Endodermal cell (in vitro differentiated cells): ENCODE measurements around the gene ABCC12. TPM values are rescaled to one million over a fixed set of nuclear protein-coding genes. Genes with fewer than 3 reads are reported as not detected.

Experiments used
- DNase-seq: peaks from one replicate; pipeline ENCODE4 v3.0.0-alpha.2; 2017
- H3K27ac ChIP-seq: 2 replicates; pipeline ENCODE4 v1.5.1; 2013; ENCODE audit warnings: mild to moderate bottlenecking, low read depth, low read length, moderate library complexity
- H3K27me3 ChIP-seq: 2 replicates; pipeline ENCODE4 v1.6.1; 2013; ENCODE audit warnings: mild to moderate bottlenecking, low read length, moderate library complexity; ENCODE audit not compliant: insufficient read depth, control insufficient read depth, poor library complexity, severe bottlenecking
- H3K36me3 ChIP-seq: 2 replicates; pipeline ENCODE4 v1.7.0; 2013; ENCODE audit warnings: mild to moderate bottlenecking, low read length, moderate library complexity; ENCODE audit not compliant: control insufficient read depth, insufficient read depth
- H3K4me1 ChIP-seq: one replicate; pipeline ENCODE4 v1.7.0; 2013; ENCODE audit warnings: low read length; ENCODE audit not compliant: control insufficient read depth, insufficient read depth
- H3K4me3 ChIP-seq: 2 replicates; pipeline ENCODE4 v1.5.1; 2013; ENCODE audit warnings: mild to moderate bottlenecking, low read length, moderate library complexity
- H3K9ac ChIP-seq: 2 replicates; pipeline ENCODE4 v1.6.1; 2013; ENCODE audit warnings: mild to moderate bottlenecking, low read length, moderate library complexity; ENCODE audit not compliant: poor library complexity, severe bottlenecking; ENCODE audit errors: extremely low read depth
- H3K9me3 ChIP-seq: 2 replicates; pipeline ENCODE4 v1.6.1; 2013; ENCODE audit warnings: mild to moderate bottlenecking, low read length, moderate library complexity; ENCODE audit not compliant: control insufficient read depth
- H3K27ac Mint-ChIP-seq: 2 replicates; pipeline ENCODE4 v1.8.0; 2020; ENCODE audit warnings: mixed read lengths
- H3K27me3 Mint-ChIP-seq: 2 replicates; pipeline ENCODE4 v1.8.0; 2021; ENCODE audit warnings: mild to moderate bottlenecking, mixed read lengths; ENCODE audit not compliant: insufficient read depth
- H3K36me3 Mint-ChIP-seq: 2 replicates; pipeline ENCODE4 v1.8.0; 2020; ENCODE audit warnings: low read depth, mixed read lengths
- H3K4me1 Mint-ChIP-seq: 2 replicates; pipeline ENCODE4 v1.8.0; 2020; ENCODE audit warnings: mixed read lengths
- H3K4me3 Mint-ChIP-seq: 2 replicates; pipeline ENCODE4 v1.8.0; 2020; ENCODE audit warnings: mild to moderate bottlenecking, moderate library complexity, mixed read lengths
- H3K9me3 Mint-ChIP-seq: 2 replicates; pipeline ENCODE4 v1.8.0; 2020; ENCODE audit warnings: mild to moderate bottlenecking, mixed read lengths
- CTCF ChIP-seq: fragments of 200-600 bp; sonication (generic); conservative IDR thresholded peaks from 2 replicates; pipeline ENCODE4 v1.5.0; 2021; ENCODE audit warnings: antibody characterized with exemption, mild to moderate bottlenecking
- WGBS, 2 experiments: methylation state at CpG; one replicate each; pipeline versions ENCODE4 v1.1.5 to v1.1.7; 2013; ENCODE audit warnings: missing lambda C conversion rate in 2 of 2, mixed read lengths in 1 of 2; ENCODE audit not compliant: insufficient coverage in 1 of 2, insufficient read length in 1 of 2; 5-methylcytosine and 5-hydroxymethylcytosine counted together
- total RNA-seq, 2 donors: library from RNA; stranded (reverse); fragmentation: NEBNext Ultra II Directional in 1 of 2; extraction: Animal tissue kit (Norgen Biotek cat#: 25700) in 1 of 2; gene quantifications; 2 replicates in 1 of 2; 3 replicates in 1 of 2; pipeline ENCODE4 v1.2.1, GENCODE V29; 2021

The ABCC12 gene
- total RNA-seq, 2 donors from 2014 or later = 0.35 to 1.2 TPM

DNA sequence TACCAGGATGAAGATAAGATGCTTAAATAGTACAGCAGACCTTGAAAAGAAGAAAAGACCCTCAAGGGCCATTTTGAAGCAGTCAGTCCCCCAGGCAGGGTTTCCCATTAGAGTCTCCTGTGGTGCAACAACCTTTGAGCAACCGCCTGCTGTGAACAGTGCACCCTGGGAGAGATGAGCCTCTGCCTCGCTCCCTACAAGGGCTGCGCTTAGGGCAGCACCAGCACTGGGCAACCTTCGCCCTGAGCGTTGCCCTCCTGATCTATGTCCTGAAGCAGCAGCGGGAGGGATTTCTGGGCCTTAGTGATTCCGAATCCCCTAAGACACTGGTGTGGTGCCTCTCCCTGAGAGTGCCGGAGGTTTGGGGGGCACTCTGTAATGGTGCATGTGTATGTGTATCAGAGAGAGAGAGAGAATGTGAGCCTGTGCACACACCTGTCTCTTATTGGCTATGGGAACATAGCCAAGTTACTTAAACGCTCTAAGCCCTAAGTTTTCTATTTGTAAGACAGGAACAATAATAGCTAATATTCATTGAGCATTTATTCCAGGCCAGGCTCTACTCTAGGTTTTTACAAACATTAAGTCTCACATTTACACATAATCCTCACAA is 25.2 kb upstream of the ABCC12 start:
- Mint-ChIP-seq H3K4me3 (no peak overlapping the region), H3K9me3 (no peaks in the 10 kb centered on the region), H3K36me3 (no peaks in the 10 kb centered on the region), H3K4me1 (peaks cover 4% of the 10 kb centered on the region), H3K27me3 (no peaks in the 10 kb centered on the region), H3K27ac (no peak overlapping the region)
- no peak overlapping the region for H3K27ac ChIP-seq
- H3K9me3 ChIP-seq = no peaks in the 10 kb centered on the region
- WGBS, 2 experiments = 87 to 98% methylated on average over 7 to 9 of the region's 9 CpGs
- H3K4me1 ChIP-seq = no peaks in the 10 kb centered on the region
- no peak overlapping the region for H3K4me3 ChIP-seq
- H3K9ac ChIP-seq = no peak overlapping the region
- no peak for DNase-seq
- TF ChIP-seq CTCF = no peak
- no peaks in the 10 kb centered on the region for H3K36me3 ChIP-seq
- H3K27me3 ChIP-seq = no peaks in the 10 kb centered on the region

DNA sequence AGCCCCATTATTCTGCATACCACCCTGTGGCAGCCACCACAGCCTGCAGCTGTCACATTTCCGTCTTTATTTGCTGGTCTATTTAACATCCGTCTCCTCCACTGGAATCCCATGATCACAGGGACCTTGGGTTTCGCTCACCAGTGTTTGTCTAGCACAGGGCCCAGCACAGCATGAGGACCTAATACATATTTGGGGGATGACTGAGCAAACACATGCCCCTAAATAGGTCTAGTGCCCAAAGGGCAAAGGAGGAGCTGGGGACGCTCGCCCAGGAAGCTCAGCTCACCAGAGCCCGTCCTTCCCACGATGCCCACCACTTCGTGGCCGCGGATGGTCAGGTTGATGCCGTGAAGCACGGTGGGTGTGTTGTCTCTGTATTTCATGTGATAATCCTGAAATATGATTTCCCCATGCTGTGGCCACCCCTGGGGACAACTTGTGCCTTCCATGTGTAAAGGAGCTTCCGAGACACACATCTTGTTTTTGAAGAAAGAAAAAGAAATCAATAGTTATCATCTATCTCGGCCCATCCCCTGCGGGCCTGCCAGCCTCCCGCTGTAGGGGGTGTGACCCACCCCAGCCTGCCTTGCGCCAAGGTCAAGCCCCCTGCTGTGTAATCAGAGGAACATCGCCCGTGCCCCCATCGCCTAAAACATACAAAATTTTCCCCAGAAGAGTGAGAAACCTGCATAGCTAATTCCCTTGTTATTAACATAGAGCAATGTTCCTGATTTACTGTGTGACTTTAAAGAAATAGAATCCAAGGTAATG is 21.0 kb upstream of the ABCC12 start:
- WGBS, 2 experiments = 91 to 97% methylated on average over 12 to 20 of the region's 20 CpGs
- no peaks in the 10 kb centered on the region for H3K4me1 ChIP-seq
- no peaks in the 10 kb centered on the region for H3K36me3 Mint-ChIP-seq
- no peak overlapping the region for H3K27ac ChIP-seq
- no peaks in the 10 kb centered on the region for H3K27me3 Mint-ChIP-seq
- no peaks in the 10 kb centered on the region for H3K36me3 ChIP-seq
- no peaks in the 10 kb centered on the region for H3K9me3 Mint-ChIP-seq
- H3K4me3 Mint-ChIP-seq = no peak overlapping the region
- H3K27ac Mint-ChIP-seq = no peak overlapping the region
- no peak for TF ChIP-seq CTCF
- peaks cover 4% of the 10 kb centered on the region for H3K4me1 Mint-ChIP-seq
- no peaks in the 10 kb centered on the region for H3K9me3 ChIP-seq
- H3K27me3 ChIP-seq = no peaks in the 10 kb centered on the region
- DNase-seq = no peak
- no peak overlapping the region for H3K4me3 ChIP-seq
- no peak overlapping the region for H3K9ac ChIP-seq

DNA sequence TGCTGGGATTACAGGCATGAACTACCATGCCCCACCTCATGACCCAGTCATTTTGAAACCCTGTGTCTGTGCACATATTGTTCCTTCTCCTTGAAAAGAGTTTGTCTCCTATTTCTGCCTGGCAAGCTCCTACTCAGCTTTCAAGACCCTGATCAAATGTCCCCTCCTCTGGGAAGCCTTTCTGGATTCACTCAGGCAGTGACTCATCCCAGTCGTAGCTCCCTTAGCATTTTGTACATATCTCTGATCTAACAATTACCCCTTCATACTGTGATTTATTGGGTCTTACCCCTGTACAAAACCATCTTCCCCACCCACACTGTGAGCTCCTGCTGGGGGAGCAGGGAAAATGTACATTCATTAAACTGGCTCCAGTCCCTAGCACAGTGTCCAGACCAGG is 18.1 kb upstream of the ABCC12 start:
- no peak for DNase-seq
- H3K36me3 ChIP-seq = no peaks in the 10 kb centered on the region
- H3K4me3 ChIP-seq = no peak overlapping the region
- H3K27me3 ChIP-seq = no peaks in the 10 kb centered on the region
- H3K4me3 Mint-ChIP-seq = no peak overlapping the region
- TF ChIP-seq CTCF = no peak
- no peaks in the 10 kb centered on the region for H3K36me3 Mint-ChIP-seq
- no peaks in the 10 kb centered on the region for H3K27me3 Mint-ChIP-seq
- H3K4me1 Mint-ChIP-seq = peaks cover 4% of the 10 kb centered on the region
- H3K9ac ChIP-seq = no peak overlapping the region
- no peaks in the 10 kb centered on the region for H3K9me3 Mint-ChIP-seq
- H3K27ac ChIP-seq = no peak overlapping the region
- H3K27ac Mint-ChIP-seq = no peak overlapping the region
- H3K4me1 ChIP-seq = no peaks in the 10 kb centered on the region
- no peaks in the 10 kb centered on the region for H3K9me3 ChIP-seq
- 74% methylated on average over 1 of the region's 1 CpG; no CpG with 5 or more reads in 1 of the 2 experiments for WGBS, 2 experiments
